Neutrophil (primary cell): Measurements from ENCODE around the gene SLC25A4.
"Not testable (repeated sequence)": the region's sequence is repeated elsewhere in the genome, so short reads cannot be mapped to it uniquely, and the experiment has no call there.

Source experiments
- H3K27ac ChIP-seq: fragments of 200-600 bp; sonication (generic); 2 replicates; pipeline ENCODE4 v1.5.1; 2016; ENCODE audit warnings: mild to moderate bottlenecking, moderate library complexity
- H3K27me3 ChIP-seq: fragments of 200-600 bp; sonication (generic); 2 replicates; pipeline ENCODE4 v1.6.0; 2016; ENCODE audit warnings: mild to moderate bottlenecking
- H3K36me3 ChIP-seq: fragments of 200-600 bp; sonication (generic); 2 replicates; pipeline ENCODE4 v1.5.1; 2017
- H3K4me1 ChIP-seq, 2 experiments: fragments of 200-600 bp in 1 of 2; sonication (generic) in 1 of 2; 1 replicate in 1 of 2; 2 replicates in 1 of 2; pipeline versions ENCODE4 v1.5.1 to v1.6.1; 2013 to 2016; ENCODE audit warnings: low read depth in 1 of 2, low read length in 1 of 2, mild to moderate bottlenecking in 1 of 2, moderate library complexity in 1 of 2; ENCODE audit not compliant: control insufficient read depth in 1 of 2, insufficient read depth in 1 of 2
- H3K4me3 ChIP-seq, 2 experiments: fragments of 200-600 bp in 1 of 2; sonication (generic) in 1 of 2; 1 replicate in 1 of 2; 2 replicates in 1 of 2; pipeline ENCODE4 v1.5.1; 2013 to 2016; ENCODE audit warnings: low read depth in 1 of 2, low read length in 1 of 2, mild to moderate bottlenecking in 1 of 2, moderate library complexity in 1 of 2
- H3K9me3 ChIP-seq: fragments of 200-600 bp; sonication (generic); 2 replicates; pipeline ENCODE4 v1.5.1; 2016
- CTCF ChIP-seq: fragments of 200-600 bp; sonication (generic); IDR thresholded peaks from 2 replicates; pipeline ENCODE4 v1.5.1; 2016; ENCODE audit warnings: antibody characterized with exemption

The SLC25A4 gene

GRCh38 chr4:185194924-185195888, 52.1 kb downstream of the SLC25A4 start:
- no peaks in the 10 kb centered on the region for H3K4me1 ChIP-seq
- H3K27ac ChIP-seq, result no peak overlapping the region
- TF ChIP-seq CTCF, result no peak
- H3K27me3 ChIP-seq, result no peaks in the 10 kb centered on the region
- H3K9me3 ChIP-seq, result no peaks in the 10 kb centered on the region
- no peaks in the 10 kb centered on the region for H3K36me3 ChIP-seq
- H3K4me3 ChIP-seq, result no peak overlapping the region

- Histone ChIP-seq H3K9me3 (no peaks in the 10 kb centered on the region), H3K36me3 (no peaks in the 10 kb centered on the region), H3K4me3 (no peak overlapping the region), H3K4me1 (no peaks in the 10 kb centered on the region), H3K27me3 (no peaks in the 10 kb centered on the region), H3K27ac (no peak overlapping the region)
- no peak for TF ChIP-seq CTCF
Observed at GRCh38 chr4:185196437-185196836, 53.4 kb downstream of the SLC25A4 start.

DNA sequence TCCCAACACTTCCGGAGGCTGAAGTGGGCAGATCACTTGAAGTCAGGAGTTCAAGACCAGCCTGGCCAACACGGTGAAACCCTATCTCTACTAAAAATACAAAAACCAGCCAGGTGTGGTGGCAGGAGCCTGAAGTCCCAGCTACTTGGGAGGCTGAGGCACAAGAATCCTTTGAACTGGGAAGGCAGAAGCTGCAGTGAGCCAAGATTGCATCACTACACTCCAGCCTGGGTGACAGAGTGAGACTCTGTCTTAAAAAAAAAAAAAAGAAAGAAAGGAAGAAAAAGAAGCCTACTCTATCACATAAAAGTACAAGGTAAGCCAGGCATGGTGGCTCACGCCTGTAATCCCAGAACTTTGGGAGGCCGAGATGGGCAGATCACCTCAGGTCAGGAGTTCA, 55.1 kb downstream of the SLC25A4 start:
- H3K4me3 ChIP-seq, H3K36me3 ChIP-seq, H3K9me3 ChIP-seq, H3K27ac ChIP-seq, H3K4me1 ChIP-seq: not testable (repeated sequence)
- H3K27me3 ChIP-seq, result peaks cover 16% of the 10 kb centered on the region
